Fibroblast of the conjunctiva (primary cell): ENCODE results near the gene ATP6V1D.
A peak's percentile ranks its signal among the peaks of the same experiment; 100 is the strongest.
"Not testable (repeated sequence)": the region's sequence is repeated elsewhere in the genome, so short reads cannot be mapped to it uniquely, and the experiment has no call there.

Experiments
- DNase-seq: peaks from one replicate; pipeline ENCODE4 v3.0.0-alpha.2; 2010; ENCODE audit warnings: low read depth

The ATP6V1D gene

DNA sequence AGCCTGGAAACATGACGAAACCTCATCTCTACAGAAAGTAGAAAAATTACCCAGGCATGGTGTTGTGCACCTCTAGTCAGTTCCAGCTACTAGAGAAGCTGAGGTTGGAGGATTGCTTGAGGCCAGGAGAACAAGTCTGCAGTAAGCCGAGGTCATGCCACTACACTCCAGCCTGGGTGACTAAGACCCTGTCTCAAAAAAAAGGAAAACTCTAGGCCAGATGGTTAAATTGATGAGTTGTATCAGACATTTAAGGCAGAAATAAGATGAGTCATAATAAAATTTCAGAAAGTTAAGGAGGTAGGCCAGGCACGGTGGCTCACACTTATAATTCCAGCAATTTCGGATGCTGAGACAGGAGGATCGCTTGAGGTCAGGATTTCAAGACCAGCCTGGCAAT lies 11.2 kb upstream of the ATP6V1D start:
- DNase-seq = no peak

- no peak for DNase-seq
These were observed 5.9 kb upstream of the ATP6V1D start for GRCh38 chr14:67365476-67365875.

DNA sequence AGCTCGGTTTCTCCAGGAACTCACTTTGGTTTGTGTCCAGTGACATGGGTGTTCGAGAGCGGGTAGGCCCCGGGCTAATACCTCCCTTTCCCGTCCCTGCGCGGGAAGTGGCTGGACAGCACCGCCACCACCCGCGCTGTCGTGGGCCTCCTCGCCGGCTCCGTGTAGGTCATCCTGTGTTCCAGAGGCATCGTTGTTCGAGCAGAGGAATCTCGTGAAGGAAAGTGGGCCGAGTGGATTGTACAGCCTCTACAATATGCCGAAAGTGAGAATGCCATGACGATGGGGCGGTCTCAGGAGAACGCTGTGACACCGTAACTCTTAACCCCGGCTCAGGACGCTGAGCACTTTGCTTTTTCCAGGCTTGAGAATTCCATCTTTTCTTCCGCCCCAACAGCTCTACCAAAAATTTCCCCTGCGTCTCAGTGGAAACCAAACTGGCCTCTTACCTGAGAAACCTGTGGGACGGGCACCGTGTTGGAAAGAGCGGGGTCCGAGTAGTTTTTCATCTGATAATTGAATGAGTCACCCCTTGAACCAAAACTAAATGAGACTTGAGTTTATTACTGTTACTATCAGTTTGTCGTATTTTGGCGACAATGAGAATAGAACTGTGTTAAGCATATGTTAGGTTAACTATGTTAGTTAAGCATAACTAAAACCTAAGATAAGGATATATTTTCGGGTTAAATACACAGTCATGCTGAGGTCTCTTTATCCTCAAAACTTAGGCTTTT lies 1.0 kb upstream of the ATP6V1D start:
- no peak for DNase-seq

DNA sequence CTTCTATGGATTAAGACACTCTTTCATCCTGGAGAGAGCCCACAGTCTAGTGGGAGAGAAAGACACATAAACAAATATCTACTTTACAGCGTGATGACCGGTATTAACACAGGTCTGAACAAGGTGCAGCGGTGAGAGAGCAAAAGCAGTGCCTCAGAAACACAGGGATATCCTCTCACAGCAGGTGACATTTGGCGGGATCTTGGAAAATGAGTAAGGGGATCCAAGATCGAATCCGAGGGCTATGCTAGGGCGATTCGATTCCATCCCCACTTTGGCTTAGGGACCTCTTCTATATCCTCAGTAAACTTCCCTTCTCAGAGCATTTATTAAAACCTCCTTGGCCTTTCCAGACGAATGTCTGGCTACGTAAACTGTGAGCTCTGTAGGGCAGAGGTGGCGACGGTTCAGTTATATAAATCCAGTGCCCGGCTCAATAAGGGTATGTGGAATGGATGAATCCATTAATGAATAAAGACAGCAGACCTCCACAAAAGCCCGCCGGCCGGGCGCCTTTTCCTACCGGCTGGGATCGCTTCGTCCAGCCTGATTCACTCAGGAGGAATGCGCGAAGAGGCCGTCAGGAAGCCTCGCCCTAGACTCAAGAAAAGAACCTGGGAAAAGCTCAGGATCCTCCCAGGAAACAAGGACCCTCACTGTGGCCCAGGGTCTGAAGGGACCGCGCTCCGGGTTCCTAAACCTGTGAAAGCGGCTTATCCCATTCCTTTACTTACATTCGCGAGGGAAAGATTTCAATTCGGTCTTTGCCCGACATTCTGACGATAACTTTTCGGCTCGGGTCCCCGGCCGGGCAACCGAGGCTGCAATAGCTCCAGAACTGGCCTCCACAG lies 455 bp downstream of the ATP6V1D start:
- DNase-seq = peak; percentile 1

- DNase-seq = no peak
These were observed 1.6 kb downstream of the ATP6V1D start for GRCh38 chr14:67357969-67358354.

GRCh38 chr14:67357186-67357968 lies 2.2 kb downstream of the ATP6V1D start:
- DNase-seq = no peak

GRCh38 chr14:67352055-67352454 lies 7.5 kb downstream of the ATP6V1D start:
- no peak for DNase-seq

- DNase-seq = no peak
These were observed 14.0 kb downstream of the ATP6V1D start for GRCh38 chr14:67345583-67345982.

DNA sequence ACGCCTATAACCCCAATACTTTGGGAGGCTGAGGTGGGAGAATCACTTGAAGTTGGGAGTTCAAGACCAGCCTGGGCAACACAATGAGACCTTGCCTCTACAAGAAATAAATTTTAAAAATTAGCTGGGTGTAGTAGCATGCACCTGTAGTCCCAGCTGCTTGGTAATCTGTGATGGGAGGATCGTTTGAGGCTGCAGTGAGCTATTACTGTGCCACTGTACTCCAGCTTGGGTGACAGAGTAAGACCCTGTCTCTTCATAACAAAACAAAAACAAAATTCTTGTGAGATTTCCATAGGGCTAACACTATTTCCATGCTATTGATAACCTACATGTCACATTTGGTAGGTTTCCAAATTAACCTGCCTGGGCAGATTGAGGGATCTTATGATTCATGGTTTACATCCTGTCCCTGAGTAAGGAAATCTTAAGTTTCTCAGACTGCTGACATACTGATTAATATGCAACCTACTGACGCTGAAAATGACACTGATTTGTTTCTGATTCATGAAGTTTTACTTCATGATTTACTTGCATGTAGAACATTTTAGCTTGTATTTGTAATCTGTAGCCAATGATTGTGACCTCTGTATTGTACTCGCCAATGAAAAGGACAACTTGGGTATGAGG lies 15.9 kb downstream of the ATP6V1D start:
- no peak for DNase-seq

DNA sequence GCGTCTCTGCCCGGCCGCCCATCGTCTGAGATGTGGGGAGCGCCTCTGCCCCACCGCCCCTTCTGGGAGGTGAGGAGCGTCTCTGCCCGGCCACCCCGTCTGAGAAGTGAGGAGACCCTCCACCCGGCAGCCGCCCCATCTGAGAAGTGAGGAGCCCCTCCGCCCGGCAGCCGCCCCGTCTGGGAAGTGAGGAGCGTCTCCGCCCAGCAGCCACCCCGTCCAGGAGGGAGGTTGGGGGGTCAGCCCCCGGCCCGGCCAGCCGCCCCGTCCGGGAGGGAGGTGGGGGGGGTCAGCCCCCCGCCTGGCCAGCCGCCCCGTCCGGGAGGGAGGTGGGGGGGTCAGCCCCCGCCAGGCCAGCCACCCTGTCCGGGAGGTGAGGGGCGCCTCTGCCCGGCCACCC lies 18.4 kb downstream of the ATP6V1D start:
- not testable (repeated sequence) for DNase-seq

GRCh38 chr14:67335781-67336180 lies 23.8 kb downstream of the ATP6V1D start:
- DNase-seq = peak; percentile 12

DNA sequence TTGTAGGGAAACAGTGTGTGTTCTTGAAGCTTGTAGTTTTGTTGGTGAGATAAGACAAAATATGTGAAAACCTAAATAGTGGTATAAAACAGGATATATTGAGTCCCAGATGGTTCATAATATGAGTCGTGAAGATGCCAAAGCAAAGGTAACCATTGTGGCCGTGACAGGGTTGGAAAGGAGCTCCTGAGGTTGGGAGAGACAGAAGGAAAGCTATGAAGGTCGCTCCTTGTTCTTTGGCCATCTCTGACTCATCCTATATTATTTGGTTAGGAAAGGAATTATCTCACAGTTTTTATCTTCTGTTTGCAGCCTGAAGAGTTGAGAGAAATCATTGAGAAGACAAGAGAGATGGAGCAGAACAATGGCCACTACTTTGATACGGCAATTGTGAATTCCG lies 27.1 kb downstream of the ATP6V1D start:
- no peak for DNase-seq

- no peak for DNase-seq
These were observed 28.1 kb downstream of the ATP6V1D start for GRCh38 chr14:67331368-67332125.

DNA sequence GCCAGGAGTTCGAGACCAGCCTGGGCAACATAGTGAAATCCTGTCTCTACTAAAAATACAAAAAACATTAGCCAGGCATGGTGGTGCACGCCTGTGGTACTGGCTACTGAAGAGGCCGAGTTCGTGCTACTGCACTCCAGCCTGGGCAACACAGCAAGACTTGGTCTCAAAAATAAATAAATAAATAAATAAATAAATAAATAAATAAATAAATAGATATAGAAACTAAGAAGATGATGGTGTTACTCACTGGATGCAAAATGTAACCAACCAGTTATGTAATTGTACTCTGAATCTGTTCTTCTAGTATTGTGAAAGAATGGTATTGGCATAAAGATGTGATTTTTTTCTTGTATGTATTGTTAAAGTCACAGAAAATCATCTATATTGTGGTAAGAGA lies 29.9 kb downstream of the ATP6V1D start:
- not testable (repeated sequence) for DNase-seq

DNA sequence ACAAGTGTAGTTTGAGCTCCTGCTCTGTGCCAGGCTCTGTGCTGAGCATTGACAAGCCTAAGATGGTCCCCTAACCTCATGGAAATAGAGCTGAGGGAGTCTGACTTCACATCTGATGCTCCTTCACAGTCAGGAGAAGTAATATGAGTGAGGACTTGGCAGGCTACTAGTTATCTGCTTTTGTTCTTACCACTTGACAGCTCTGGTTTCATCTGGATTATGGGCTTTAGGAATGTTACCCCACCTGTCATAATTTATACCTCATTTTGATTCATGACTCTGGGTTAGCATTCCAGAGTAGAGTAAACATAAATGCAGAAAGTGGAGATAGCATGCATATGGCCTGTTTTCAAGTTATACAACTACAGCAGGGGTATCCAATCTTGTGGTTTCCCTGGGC lies 40.5 kb downstream of the ATP6V1D start:
- DNase-seq = no peak

DNA sequence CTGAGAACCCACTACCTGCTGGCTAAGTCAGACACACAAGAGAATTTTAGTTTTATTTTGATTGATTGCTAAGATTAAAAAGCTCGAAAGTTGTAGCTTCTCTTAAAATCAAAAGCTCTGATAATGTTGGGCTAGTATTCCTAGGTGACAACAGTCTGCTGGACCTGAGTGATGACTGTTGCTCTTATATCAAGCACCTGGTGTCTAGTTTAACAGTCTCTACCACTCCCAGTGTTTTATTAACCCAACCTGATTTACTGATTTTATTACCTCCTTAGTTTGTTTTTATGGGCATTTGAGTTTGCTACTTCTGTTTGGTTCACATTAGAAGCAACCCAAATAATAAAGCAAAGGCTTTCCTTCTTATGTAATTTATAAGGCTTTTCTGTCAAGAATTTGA lies 41.8 kb downstream of the ATP6V1D start:
- no peak for DNase-seq

DNA sequence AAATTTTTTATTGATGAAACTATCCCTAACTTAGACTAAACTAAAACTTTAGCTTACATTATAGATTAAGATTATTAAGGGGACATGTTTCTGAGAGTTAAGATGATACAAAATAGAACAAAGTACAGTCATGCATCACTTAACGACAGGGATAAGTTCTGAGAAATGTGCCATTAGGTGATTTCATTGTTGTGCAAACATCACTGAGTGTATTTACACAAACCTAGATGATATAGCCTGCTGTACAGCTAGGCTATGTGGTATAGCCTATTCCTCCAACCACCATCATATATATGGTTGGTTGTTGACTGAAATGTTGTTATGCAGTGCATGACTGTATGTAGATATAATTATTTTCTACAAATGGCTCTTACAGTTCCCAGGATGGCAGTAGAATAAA lies 46.5 kb downstream of the ATP6V1D start:
- DNase-seq = no peak

DNA sequence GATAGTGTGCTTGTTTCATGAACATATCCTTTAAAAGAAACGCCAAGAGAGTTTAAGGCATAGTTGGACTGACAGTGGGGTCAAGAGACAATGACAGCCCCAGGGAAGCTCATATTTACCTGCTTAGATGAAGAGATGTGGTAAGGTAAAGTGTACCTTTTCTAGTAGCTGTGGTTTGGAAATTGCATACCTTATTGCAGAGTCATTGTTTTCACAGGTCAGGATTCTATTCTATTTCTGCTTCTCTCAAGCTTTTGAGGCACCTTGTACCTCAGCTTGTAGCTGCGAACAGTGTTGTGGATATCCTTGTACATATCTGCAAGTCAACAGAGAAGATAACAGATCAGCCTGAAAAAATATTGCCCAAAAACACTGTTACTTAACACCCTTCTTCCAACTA lies 47.7 kb downstream of the ATP6V1D start:
- no peak for DNase-seq
